IMR-90 (cell line): ENCODE results near the gene CINP. TPM values are rescaled to one million over a fixed set of nuclear protein-coding genes. Genes with fewer than 3 reads are reported as not detected.

Source experiments
- ATAC-seq: fragments of 200-7000 bp; cut with Tn5 transposase; 2 replicates; pipeline ENCODE4 v1.9.1; 2020; ENCODE audit warnings: low read depth, mild to moderate bottlenecking, moderate library complexity
- BruUV-seq: library from RNA; stranded (reverse); fragments of 400-500 nt; replicated peaks from 2 replicates; lab custom pipeline; 2021; lab: Mats Ljungman, UMichigan
- CTCF ChIA-PET: fragments of 300-600 bp; formaldehyde crosslinking; extraction: SDS; loops from one replicate; lab custom pipeline; 2021; ENCODE audit warnings: antibody characterized with exemption; lab: Yijun Ruan, JAX
- POLR2A ChIA-PET: fragments of 300-600 bp; sonication (Branson Sonifier 250); formaldehyde crosslinking; loops from one replicate; lab custom pipeline; 2022; ENCODE audit warnings: antibody characterized with exemption; ENCODE audit not compliant: unreplicated experiment; lab: Charles Lee
- DNase-seq: peaks from one replicate; pipeline ENCODE4 v3.0.0; 2013
- H2AFZ ChIP-seq: replicated peaks from 2 replicates; pipeline ENCODE3; 2013; ENCODE audit warnings: low read length, mild to moderate bottlenecking; ENCODE audit not compliant: poor library complexity
- H2AK5ac ChIP-seq: 2 replicates; pipeline ENCODE4 v1.6.1; 2013; ENCODE audit warnings: low read depth, low read length, inconsistent platforms
- H2AK9ac ChIP-seq: replicated peaks from 2 replicates; pipeline ENCODE3; 2013; ENCODE audit warnings: mild to moderate bottlenecking, low read depth, low read length, moderate library complexity; ENCODE audit not compliant: poor library complexity
- H2BK120ac ChIP-seq: 2 replicates; pipeline ENCODE4 v1.6.1; 2013; ENCODE audit warnings: low read depth, low read length, inconsistent platforms
- H2BK15ac ChIP-seq: 3 replicates; pipeline ENCODE4 v1.6.1; 2013; ENCODE audit warnings: low read depth, low read length, inconsistent platforms
- H2BK20ac ChIP-seq: 2 replicates; pipeline ENCODE4 v1.6.1; 2013; ENCODE audit warnings: low read depth, mild to moderate bottlenecking, inconsistent platforms, low read length, moderate library complexity
- H2BK5ac ChIP-seq: 2 replicates; pipeline ENCODE4 v1.6.1; 2013; ENCODE audit warnings: mild to moderate bottlenecking, low read depth, low read length, inconsistent platforms; ENCODE audit not compliant: poor library complexity, severe bottlenecking
- H3K14ac ChIP-seq: replicated peaks from 2 replicates; pipeline ENCODE4 v1.6.1; 2013; ENCODE audit warnings: low read depth, low read length, inconsistent platforms
- H3K18ac ChIP-seq: 2 replicates; pipeline ENCODE4 v1.6.1; 2013; ENCODE audit warnings: low read depth, low read length, control low read depth
- H3K23ac ChIP-seq: 2 replicates; pipeline ENCODE4 v1.6.1; 2013; ENCODE audit warnings: low read depth, low read length, inconsistent platforms
- H3K27ac ChIP-seq: 2 replicates; pipeline ENCODE4 v1.5.1; 2013; ENCODE audit warnings: mild to moderate bottlenecking, control low read depth, low read length; ENCODE audit not compliant: insufficient read depth
- H3K27me3 ChIP-seq: 2 replicates; pipeline ENCODE4 v1.6.1; 2013; ENCODE audit warnings: low read length; ENCODE audit not compliant: control insufficient read depth, insufficient read depth
- H3K36me3 ChIP-seq: 2 replicates; pipeline ENCODE4 v1.6.1; 2013; ENCODE audit warnings: low read length, mixed read lengths; ENCODE audit not compliant: control insufficient read depth, insufficient read depth
- H3K4ac ChIP-seq: 2 replicates; pipeline ENCODE4 v1.6.1; 2013; ENCODE audit warnings: low read depth, low read length, inconsistent platforms
- H3K4me1 ChIP-seq: 2 replicates; pipeline ENCODE4 v1.6.1; 2013; ENCODE audit warnings: low read length, mixed read lengths; ENCODE audit not compliant: control insufficient read depth, insufficient read depth
- H3K4me2 ChIP-seq: 2 replicates; pipeline ENCODE4 v1.6.1; 2013; ENCODE audit warnings: low read depth, mild to moderate bottlenecking, control low read depth, low read length, moderate library complexity
- H3K4me3 ChIP-seq: 2 replicates; pipeline ENCODE4 v1.5.1; 2013; ENCODE audit warnings: low read depth, mild to moderate bottlenecking, control low read depth, low read length, moderate library complexity; ENCODE audit not compliant: insufficient read depth
- H3K56ac ChIP-seq: 2 replicates; pipeline ENCODE4 v1.6.1; 2013; ENCODE audit warnings: low read length, inconsistent platforms; ENCODE audit not compliant: insufficient read depth; ENCODE audit errors: extremely low read depth
- H3K79me1 ChIP-seq, 2 experiments: 2 replicates each; pipeline ENCODE4 v1.6.1; 2013; ENCODE audit warnings: low read length in 2 of 2, inconsistent platforms in 1 of 2, low read depth in 1 of 2
- H3K9ac ChIP-seq: 2 replicates; pipeline ENCODE4 v1.6.1; 2013; ENCODE audit warnings: low read depth, low read length, control low read depth
- H3K9me1 ChIP-seq: 2 replicates; pipeline ENCODE4 v1.6.1; 2013; ENCODE audit warnings: low read length, inconsistent platforms; ENCODE audit not compliant: insufficient read depth
- H3K9me3 ChIP-seq: 2 replicates; pipeline ENCODE4 v1.6.1; 2013; ENCODE audit warnings: low read length; ENCODE audit not compliant: control insufficient read depth, insufficient read depth
- H4K20me1 ChIP-seq: 2 replicates; pipeline ENCODE4 v1.6.1; 2013; ENCODE audit warnings: low read length, inconsistent platforms; ENCODE audit not compliant: insufficient read depth
- H4K5ac ChIP-seq: 2 replicates; pipeline ENCODE4 v1.6.1; 2013; ENCODE audit warnings: mild to moderate bottlenecking, low read depth, low read length, control low read depth
- H4K8ac ChIP-seq, 2 experiments: 2 replicates each; pipeline ENCODE4 v1.6.1; 2013; ENCODE audit warnings: low read depth in 2 of 2, low read length in 2 of 2, control low read depth in 1 of 2, inconsistent platforms in 1 of 2
- H4K91ac ChIP-seq: 2 replicates; pipeline ENCODE4 v1.6.1; 2013; ENCODE audit warnings: low read depth, low read length, inconsistent platforms; ENCODE audit not compliant: insufficient read depth
- BHLHE40 ChIP-seq: fragments of 150-350 bp; IDR thresholded peaks from 2 replicates; pipeline ENCODE4 v1.6.1; 2016; ENCODE audit warnings: mild to moderate bottlenecking, low read depth, low read length
- CEBPB ChIP-seq: IDR thresholded peaks from 2 replicates; pipeline ENCODE4 v1.6.1; 2012; ENCODE audit warnings: low read depth, low read length, improper control_type of control experiment
- CHD1 ChIP-seq: IDR thresholded peaks from 2 replicates; pipeline ENCODE4 v1.6.1; 2012; ENCODE audit warnings: low read depth, low read length, improper control_type of control experiment
- FOS ChIP-seq: fragments of 150-350 bp; IDR thresholded peaks from 2 replicates; pipeline ENCODE4 v1.6.1; 2016; ENCODE audit warnings: low read depth, low read length
- MAFK ChIP-seq: IDR thresholded peaks from 2 replicates; pipeline ENCODE4 v1.6.1; 2012; ENCODE audit warnings: low read depth, low read length, improper control_type of control experiment
- MXI1 ChIP-seq: IDR thresholded peaks from 2 replicates; pipeline ENCODE4 v1.6.1; 2012; ENCODE audit warnings: low read depth, mild to moderate bottlenecking, low read length, moderate library complexity, borderline replicate concordance
- NFE2L2 ChIP-seq: fragments of 150-350 bp; IDR thresholded peaks from 2 replicates; pipeline ENCODE4 v1.6.1; 2016; ENCODE audit warnings: low read depth, mild to moderate bottlenecking, low read length
- RAD21 ChIP-seq: IDR thresholded peaks from 2 replicates; pipeline ENCODE4 v1.6.1; 2012; ENCODE audit warnings: low read length, improper control_type of control experiment
- RCOR1 ChIP-seq: IDR thresholded peaks from 2 replicates; pipeline ENCODE4 v1.6.1; 2012; ENCODE audit warnings: mild to moderate bottlenecking, low read length, improper control_type of control experiment; ENCODE audit not compliant: insufficient replicate concordance
- SMC3 ChIP-seq: fragments of 150-350 bp; IDR thresholded peaks from 2 replicates; pipeline ENCODE4 v1.6.1; 2016; ENCODE audit warnings: low read depth, mild to moderate bottlenecking, antibody characterized with exemption, low read length, moderate library complexity
- WGBS, 2 experiments: methylation state at CpG; one replicate each; pipeline versions ENCODE4 v1.1.5 to v1.1.7; 2013; ENCODE audit warnings: missing lambda C conversion rate in 2 of 2; ENCODE audit not compliant: insufficient read length in 1 of 2; ENCODE audit errors: extremely low coverage in 2 of 2; 5-methylcytosine and 5-hydroxymethylcytosine counted together
- dilution Hi-C: fragments of 300-500 bp; cut with HindIII; formaldehyde crosslinking; loops from one replicate; pipeline ENCODE4 v1.14.3; 2018; ENCODE audit warnings: low sequenced_read_pairs; ENCODE audit not compliant: unreplicated experiment
- in situ Hi-C: fragments of 300-500 bp; cut with MboI; formaldehyde crosslinking; loops from 3 replicates; pipeline ENCODE4 v1.14.3; 2019; ENCODE audit warnings: low sequenced_read_pairs, inconsistent platforms, mixed read lengths
- intact Hi-C: fragments of 100-400 bp; cut with micrococcal nuclease; formaldehyde crosslinking; loops from 2 replicates; pipeline ENCODE4 v1.10.0; 2022
- polyA plus RNA-seq, 3 experiments: library from polyadenylated mRNA; depleted of rRNA; stranded (reverse); fragments of >200 nt; gene quantifications; 2 replicates each; pipeline ENCODE4 v1.2.3, GENCODE V29; 2012; ENCODE audit warnings: low replicate concordance in 1 of 3
- total RNA-seq: library from RNA; depleted of rRNA; stranded (reverse); fragments of >200 nt; gene quantifications from 2 replicates; pipeline ENCODE4 v1.2.3, GENCODE V29; 2012
- TF ChIP-seq, protein P1 (sequence below): fragments of 150-350 bp; IDR thresholded peaks from 2 replicates; pipeline ENCODE4 v1.6.1; 2017; ENCODE audit warnings: mild to moderate bottlenecking, antibody characterized with exemption, low read length, low read depth
- TF ChIP-seq, protein P2 (sequence below): conservative IDR thresholded peaks from 2 replicates; pipeline ENCODE4 v1.5.1; 2012; ENCODE audit warnings: mild to moderate bottlenecking, low read depth, low read length, improper control_type of control experiment

The CINP gene
- total and polyA plus RNA-seq, 2 of the 4 experiments (the other 2 are of a cell fraction), result 41.9 to 56.4 TPM

DNA sequence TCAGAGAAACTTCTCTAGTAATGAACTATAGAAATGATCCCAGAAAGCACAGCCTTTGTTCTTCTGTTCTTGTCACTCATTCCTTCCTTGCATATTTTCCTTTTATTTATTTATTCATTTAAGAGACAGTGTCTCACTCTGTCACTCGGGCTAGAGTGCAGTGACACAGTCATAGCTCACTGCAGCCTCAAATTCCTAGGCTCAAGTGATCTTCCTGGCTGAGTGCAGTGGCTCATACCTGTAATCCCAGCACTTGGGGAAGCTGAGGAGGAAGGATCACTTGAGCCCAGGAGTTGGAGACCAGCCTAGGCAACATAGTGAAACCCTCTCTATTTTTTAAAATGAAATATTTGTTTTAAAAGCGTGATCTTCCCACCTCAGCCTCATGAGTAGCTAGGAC is 11.6 kb upstream of the CINP start:
- peak; percentile 29; the same call in 1 of the 2 replicates for ATAC-seq
- dilution Hi-C loops (no loop called here), intact Hi-C loops (no loop called here), in situ Hi-C loops (no loop called here)
- Histone ChIP-seq H2BK120ac (no peak overlapping the region), H4K5ac (no peak overlapping the region), H3K9ac (no peak overlapping the region), H3K23ac (no peak overlapping the region), H3K4me1 (no peaks in the 10 kb centered on the region), H3K18ac (no peak overlapping the region), H4K91ac (no peak overlapping the region), H4K8ac (no peak overlapping the region), H2AFZ (no peak overlapping the region), H4K20me1 (peaks cover 20% of the 10 kb centered on the region; the same call in 1 of the 2 replicates), H3K56ac (no peak overlapping the region), H3K4ac (no peak overlapping the region), H3K27ac (no peak overlapping the region), H2BK5ac (no peak overlapping the region), H3K4me2 (no peak overlapping the region), H3K9me3 (no peaks in the 10 kb centered on the region), H3K14ac (no peak overlapping the region), H3K79me1 (peaks cover 18 to 58% of the 10 kb centered on the region in 2 experiments; a peak in 3 of 4 replicates), H2BK20ac (no peak overlapping the region), H2BK15ac (no peak overlapping the region), H2AK5ac (no peak overlapping the region), H2AK9ac (no peak overlapping the region), H3K4me3 (no peak overlapping the region), H3K27me3 (no peaks in the 10 kb centered on the region), H3K36me3 (peaks cover 12% of the 10 kb centered on the region), H3K9me1 (peaks cover 20% of the 10 kb centered on the region)
- ChIA-PET POLR2A (no interaction called here), CTCF (no interaction called here)
- TF ChIP-seq, protein P1, sequence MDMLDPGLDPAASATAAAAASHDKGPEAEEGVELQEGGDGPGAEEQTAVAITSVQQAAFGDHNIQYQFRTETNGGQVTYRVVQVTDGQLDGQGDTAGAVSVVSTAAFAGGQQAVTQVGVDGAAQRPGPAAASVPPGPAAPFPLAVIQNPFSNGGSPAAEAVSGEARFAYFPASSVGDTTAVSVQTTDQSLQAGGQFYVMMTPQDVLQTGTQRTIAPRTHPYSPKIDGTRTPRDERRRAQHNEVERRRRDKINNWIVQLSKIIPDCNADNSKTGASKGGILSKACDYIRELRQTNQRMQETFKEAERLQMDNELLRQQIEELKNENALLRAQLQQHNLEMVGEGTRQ, result no peak
- TF ChIP-seq MAFK (no peak), CHD1 (no peak), FOS (no peak), NFE2L2 (no peak), RAD21 (no peak), CEBPB (no peak), SMC3 (no peak), RCOR1 (no peak), MXI1 (no peak), BHLHE40 (no peak)
- TF ChIP-seq, protein P2, sequence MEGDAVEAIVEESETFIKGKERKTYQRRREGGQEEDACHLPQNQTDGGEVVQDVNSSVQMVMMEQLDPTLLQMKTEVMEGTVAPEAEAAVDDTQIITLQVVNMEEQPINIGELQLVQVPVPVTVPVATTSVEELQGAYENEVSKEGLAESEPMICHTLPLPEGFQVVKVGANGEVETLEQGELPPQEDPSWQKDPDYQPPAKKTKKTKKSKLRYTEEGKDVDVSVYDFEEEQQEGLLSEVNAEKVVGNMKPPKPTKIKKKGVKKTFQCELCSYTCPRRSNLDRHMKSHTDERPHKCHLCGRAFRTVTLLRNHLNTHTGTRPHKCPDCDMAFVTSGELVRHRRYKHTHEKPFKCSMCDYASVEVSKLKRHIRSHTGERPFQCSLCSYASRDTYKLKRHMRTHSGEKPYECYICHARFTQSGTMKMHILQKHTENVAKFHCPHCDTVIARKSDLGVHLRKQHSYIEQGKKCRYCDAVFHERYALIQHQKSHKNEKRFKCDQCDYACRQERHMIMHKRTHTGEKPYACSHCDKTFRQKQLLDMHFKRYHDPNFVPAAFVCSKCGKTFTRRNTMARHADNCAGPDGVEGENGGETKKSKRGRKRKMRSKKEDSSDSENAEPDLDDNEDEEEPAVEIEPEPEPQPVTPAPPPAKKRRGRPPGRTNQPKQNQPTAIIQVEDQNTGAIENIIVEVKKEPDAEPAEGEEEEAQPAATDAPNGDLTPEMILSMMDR, result no peak
- WGBS, 2 experiments, result no CpG with 5 or more reads among the region's 2 CpGs
- no peak for DNase-seq
- no TSS peak for BruUV-seq
